NT2/D1 (cell line): ENCODE measurements around the gene VSIG10.

Source experiments
- DNase-seq: peaks from one replicate; pipeline ENCODE4 v3.0.0-alpha.2; 2011; ENCODE audit warnings: low read depth, low spot score
- H3K27me3 ChIP-seq: 2 replicates; pipeline ENCODE4 v1.6.0; 2011; ENCODE audit warnings: mild to moderate bottlenecking; ENCODE audit not compliant: insufficient read length, insufficient read depth
- H3K36me3 ChIP-seq: 2 replicates; pipeline ENCODE4 v1.6.1; 2011; ENCODE audit warnings: mild to moderate bottlenecking, low read length, mixed read lengths; ENCODE audit not compliant: insufficient read depth, insufficient read length
- H3K4me1 ChIP-seq: 2 replicates; pipeline ENCODE4 v1.5.1; 2011; ENCODE audit not compliant: insufficient read depth, insufficient read length
- H3K4me3 ChIP-seq: 2 replicates; pipeline ENCODE4 v1.5.1; 2011; ENCODE audit warnings: low read depth; ENCODE audit not compliant: insufficient read length
- H3K9ac ChIP-seq: 2 replicates; pipeline ENCODE4 v1.6.0; 2011; ENCODE audit warnings: low read depth; ENCODE audit not compliant: insufficient read length
- H3K9me3 ChIP-seq: 2 replicates; pipeline ENCODE4 v1.5.1; 2011; ENCODE audit warnings: mild to moderate bottlenecking, low read length; ENCODE audit not compliant: insufficient read depth
- SUZ12 ChIP-seq: IDR thresholded peaks from 2 replicates; pipeline ENCODE4 v1.6.1; 2011; ENCODE audit not compliant: insufficient read length, insufficient read depth; ENCODE audit errors: extremely low read depth
- YY1 ChIP-seq: IDR thresholded peaks from 2 replicates; pipeline ENCODE4 v1.6.1; 2011; ENCODE audit not compliant: insufficient read length, insufficient read depth
- ZNF274 ChIP-seq: IDR thresholded peaks from 2 replicates; pipeline ENCODE4 v1.6.1; 2011; ENCODE audit warnings: mild to moderate bottlenecking, low read depth, low read length

VSIG10 gene

GRCh38 chr12:118036672-118037411 lies 67.0 kb downstream of the VSIG10 start:
- no peak for TF ChIP-seq YY1
- no peak for TF ChIP-seq SUZ12
- TF ChIP-seq ZNF274, result no peak
- H3K36me3 ChIP-seq, result peaks cover 90% of the 10 kb centered on the region

GRCh38 chr12:118035190-118036041 lies 68.4 kb downstream of the VSIG10 start:
- no peak for TF ChIP-seq ZNF274
- no peak for TF ChIP-seq YY1
- TF ChIP-seq SUZ12, result no peak
- H3K4me3 ChIP-seq, result no peak overlapping the region
- peaks cover 93% of the 10 kb centered on the region for H3K36me3 ChIP-seq
- H3K9ac ChIP-seq, result no peak overlapping the region
- no peaks in the 10 kb centered on the region for H3K27me3 ChIP-seq
- DNase-seq, result no peak
- H3K4me1 ChIP-seq, result peaks cover 4% of the 10 kb centered on the region
- H3K9me3 ChIP-seq, result no peaks in the 10 kb centered on the region

More at GRCh38 chr12:118036672-118037411, 67.0 kb downstream of the VSIG10 start:
- H3K4me3 ChIP-seq, result no peak overlapping the region
- H3K9ac ChIP-seq, result no peak overlapping the region
- H3K9me3 ChIP-seq, result no peaks in the 10 kb centered on the region
- H3K27me3 ChIP-seq, result no peaks in the 10 kb centered on the region
- no peak for DNase-seq
- H3K4me1 ChIP-seq, result peaks cover 4% of the 10 kb centered on the region

GRCh38 chr12:118034429-118035189 lies 69.2 kb downstream of the VSIG10 start:
- no peak for DNase-seq

DNA sequence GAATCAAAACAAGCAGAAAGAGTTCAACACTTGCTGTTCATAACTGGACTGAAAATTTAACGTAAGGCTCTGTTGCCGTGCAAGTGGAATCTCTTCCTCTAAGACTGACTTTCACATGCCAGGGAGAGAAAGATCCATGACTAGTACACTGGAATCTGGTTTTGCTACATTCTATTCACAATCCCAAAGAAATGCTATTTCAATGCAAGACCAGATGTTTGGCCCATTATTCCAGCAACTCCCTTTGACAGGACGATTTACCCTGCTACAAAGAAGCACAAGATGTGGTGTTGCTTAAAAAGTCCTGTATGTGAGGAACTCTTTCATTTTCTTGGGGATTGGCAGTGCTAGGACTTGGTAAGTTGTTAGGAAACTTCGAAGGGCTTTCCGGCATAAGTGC lies 69.9 kb downstream of the VSIG10 start:
- H3K4me1 ChIP-seq, result peaks cover 4% of the 10 kb centered on the region
- TF ChIP-seq SUZ12, result no peak
- TF ChIP-seq ZNF274, result no peak
- TF ChIP-seq YY1, result no peak

More at GRCh38 chr12:118034429-118035189, 69.2 kb downstream of the VSIG10 start:
- Histone ChIP-seq H3K36me3 (peaks cover 95% of the 10 kb centered on the region), H3K9ac (no peak overlapping the region), H3K9me3 (no peaks in the 10 kb centered on the region), H3K4me3 (no peak overlapping the region), H3K4me1 (peaks cover 4% of the 10 kb centered on the region), H3K27me3 (no peaks in the 10 kb centered on the region)
- TF ChIP-seq ZNF274 (no peak), SUZ12 (no peak), YY1 (no peak)

GRCh38 chr12:118033323-118033722 lies 70.5 kb downstream of the VSIG10 start:
- no peak overlapping the region for H3K4me3 ChIP-seq
- no peak overlapping the region for H3K9ac ChIP-seq
- TF ChIP-seq YY1 (no peak), SUZ12 (no peak)
- no peaks in the 10 kb centered on the region for H3K27me3 ChIP-seq
- H3K36me3 ChIP-seq, result peaks cover 99% of the 10 kb centered on the region
- no peak for DNase-seq
- peaks cover 4% of the 10 kb centered on the region for H3K4me1 ChIP-seq
- H3K9me3 ChIP-seq, result no peaks in the 10 kb centered on the region

More for the DNA sequence above, 69.9 kb downstream of the VSIG10 start:
- Histone ChIP-seq H3K27me3 (no peaks in the 10 kb centered on the region), H3K9me3 (no peaks in the 10 kb centered on the region), H3K9ac (no peak overlapping the region), H3K36me3 (peaks cover 96% of the 10 kb centered on the region), H3K4me3 (no peak overlapping the region)
- DNase-seq, result no peak

DNA sequence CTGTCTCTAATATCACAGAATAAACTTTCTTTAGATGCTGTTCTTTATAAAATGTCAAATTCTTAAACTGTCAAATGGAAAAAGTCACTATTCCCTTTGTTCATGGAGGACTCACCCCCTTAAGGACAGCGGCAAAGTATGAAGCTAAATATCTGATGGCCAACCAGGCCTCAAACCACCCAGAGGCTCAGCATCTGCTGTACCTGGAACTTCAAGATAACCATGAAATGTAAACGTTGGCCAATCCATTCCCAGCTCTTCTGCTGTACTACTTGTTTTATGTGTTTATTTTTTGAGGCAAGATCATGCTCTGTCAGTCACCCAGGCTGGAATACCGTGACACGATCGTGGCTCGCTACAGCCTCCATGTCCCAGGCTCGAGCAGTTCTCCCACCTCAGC lies 71.6 kb downstream of the VSIG10 start:
- Histone ChIP-seq H3K9me3 (no peaks in the 10 kb centered on the region), H3K4me1 (peaks cover 4% of the 10 kb centered on the region), H3K4me3 (no peak overlapping the region), H3K36me3 (peaks cover 96% of the 10 kb centered on the region), H3K27me3 (no peaks in the 10 kb centered on the region), H3K9ac (no peak overlapping the region)
- no peak for TF ChIP-seq SUZ12
- TF ChIP-seq YY1, result no peak
- no peak for TF ChIP-seq ZNF274
- no peak for DNase-seq

- TF ChIP-seq YY1 (no peak), ZNF274 (no peak), SUZ12 (no peak)
- no peaks in the 10 kb centered on the region for H3K9me3 ChIP-seq
- no peaks in the 10 kb centered on the region for H3K27me3 ChIP-seq
- no peaks in the 10 kb centered on the region for H3K4me1 ChIP-seq
- no peak overlapping the region for H3K4me3 ChIP-seq
- DNase-seq, result no peak
- peaks cover 92% of the 10 kb centered on the region for H3K36me3 ChIP-seq
- no peak overlapping the region for H3K9ac ChIP-seq
These were observed 74.6 kb downstream of the VSIG10 start for GRCh38 chr12:118029166-118029565.
